DND-41 (cell line): Measurements from ENCODE around the gene DNAJC3.
"Not testable (repeated sequence)": the region's sequence is repeated elsewhere in the genome, so short reads cannot be mapped to it uniquely, and the experiment has no call there.

Source experiments
- ATAC-seq: fragments of 200-7000 bp; cut with Tn5 transposase; 3 replicates; pipeline ENCODE4 v1.9.1; 2021; ENCODE audit warnings: low read depth; ENCODE audit not compliant: insufficient read depth
- DNase-seq: peaks from one replicate; pipeline ENCODE4 v3.0.0-alpha.2; 2020
- H2AFZ ChIP-seq: 2 replicates; pipeline ENCODE4 v1.6.0; 2012; ENCODE audit warnings: low read depth, low read length
- H3K27ac ChIP-seq: 2 replicates; pipeline ENCODE4 v1.5.1; 2012; ENCODE audit warnings: low read length, inconsistent platforms
- H3K27me3 ChIP-seq: fragments of 200-600 bp; sonication (generic); 2 replicates; pipeline ENCODE4 v1.6.0; 2012; ENCODE audit warnings: low read length, mild to moderate bottlenecking, inconsistent platforms; ENCODE audit not compliant: insufficient read depth, poor library complexity
- H3K36me3 ChIP-seq: 2 replicates; pipeline ENCODE4 v1.5.1; 2012; ENCODE audit warnings: low read length, inconsistent platforms; ENCODE audit not compliant: insufficient read depth
- H3K4me1 ChIP-seq: 2 replicates; pipeline ENCODE4 v1.5.1; 2012; ENCODE audit warnings: mild to moderate bottlenecking, low read length; ENCODE audit not compliant: insufficient read depth
- H3K4me2 ChIP-seq: 2 replicates; pipeline ENCODE4 v1.6.0; 2012; ENCODE audit warnings: mild to moderate bottlenecking, moderate library complexity, low read length, inconsistent platforms; ENCODE audit not compliant: insufficient read depth
- H3K4me3 ChIP-seq, 2 experiments: fragments of 200-600 bp in 1 of 2; shearing (Covaris generic) in 1 of 2; 2 replicates each; pipeline ENCODE4 v1.5.1; 2012 to 2016; ENCODE audit warnings: inconsistent platforms in 2 of 2, low read length in 2 of 2, mild to moderate bottlenecking in 2 of 2, low read depth in 1 of 2, moderate library complexity in 1 of 2
- H3K79me2 ChIP-seq: 2 replicates; pipeline ENCODE4 v1.6.0; 2012; ENCODE audit warnings: low read length, inconsistent platforms; ENCODE audit not compliant: insufficient read depth
- H3K9ac ChIP-seq: 2 replicates; pipeline ENCODE4 v1.6.0; 2012; ENCODE audit warnings: low read depth, mild to moderate bottlenecking, inconsistent platforms, low read length, moderate library complexity
- H3K9me3 ChIP-seq: 2 replicates; pipeline ENCODE4 v1.5.1; 2012; ENCODE audit warnings: low read length, moderate library complexity, mild to moderate bottlenecking, inconsistent platforms; ENCODE audit not compliant: insufficient read depth, severe bottlenecking
- H4K20me1 ChIP-seq: 2 replicates; pipeline ENCODE4 v1.6.0; 2012; ENCODE audit warnings: low read length; ENCODE audit not compliant: insufficient read depth
- CTCF ChIP-seq: IDR thresholded peaks from 2 replicates; pipeline ENCODE4 v1.5.1; 2012; ENCODE audit warnings: borderline replicate concordance, low read length, moderate library complexity, mild to moderate bottlenecking; ENCODE audit not compliant: poor library complexity, severe bottlenecking; ENCODE audit errors: extremely low read depth
- EZH2 ChIP-seq: IDR thresholded peaks from 3 replicates; pipeline ENCODE4 v1.6.1; 2012; ENCODE audit warnings: borderline replicate concordance, low read depth, mild to moderate bottlenecking, moderate library complexity, low read length, inconsistent platforms; ENCODE audit not compliant: severe bottlenecking

The DNAJC3 gene

GRCh38 chr13:95710313-95710712 is 33.4 kb downstream of the DNAJC3 start:
- H3K4me2 ChIP-seq: no peak overlapping the region
- ATAC-seq (no peak), DNase-seq (no peak)
- peaks cover 31% of the 10 kb centered on the region for H3K79me2 ChIP-seq
- H3K4me1 ChIP-seq: no peaks in the 10 kb centered on the region
- TF ChIP-seq CTCF: no peak
- no peak for TF ChIP-seq EZH2
- H4K20me1 ChIP-seq: peaks cover 6% of the 10 kb centered on the region; the same call in 1 of the 2 replicates
- peaks cover 46% of the 10 kb centered on the region for H3K36me3 ChIP-seq
- H3K27ac ChIP-seq: no peak overlapping the region
- H3K9me3 ChIP-seq: peaks cover 2% of the 10 kb centered on the region
- no peak overlapping the region for H3K4me3 ChIP-seq
- no peaks in the 10 kb centered on the region for H3K27me3 ChIP-seq
- no peak overlapping the region for H2AFZ ChIP-seq
- no peak overlapping the region for H3K9ac ChIP-seq

GRCh38 chr13:95712846-95713245 is 35.9 kb downstream of the DNAJC3 start:
- H3K27ac ChIP-seq, ATAC-seq, H3K4me1 ChIP-seq, H3K9me3 ChIP-seq, H3K4me3 ChIP-seq, H3K27me3 ChIP-seq, H3K79me2 ChIP-seq, H2AFZ ChIP-seq, DNase-seq, H3K4me2 ChIP-seq, H3K9ac ChIP-seq, H4K20me1 ChIP-seq: not testable (repeated sequence)
- peaks cover 58% of the 10 kb centered on the region for H3K36me3 ChIP-seq

GRCh38 chr13:95713651-95714050 is 36.7 kb downstream of the DNAJC3 start:
- Histone ChIP-seq H3K4me3 (no peak overlapping the region), H3K9me3 (peaks cover 2% of the 10 kb centered on the region), H3K27me3 (no peaks in the 10 kb centered on the region), H3K9ac (no peak overlapping the region), H3K27ac (no peak overlapping the region), H3K36me3 (peaks cover 63% of the 10 kb centered on the region), H3K4me1 (no peaks in the 10 kb centered on the region), H3K79me2 (peaks cover under 1% of the 10 kb centered on the region; the same call in 1 of the 2 replicates), H4K20me1 (peaks cover under 1% of the 10 kb centered on the region; the same call in 1 of the 2 replicates), H3K4me2 (no peak overlapping the region), H2AFZ (no peak overlapping the region)
- ATAC-seq (no peak), DNase-seq (no peak)
- TF ChIP-seq EZH2: no peak
- no peak for TF ChIP-seq CTCF

DNA sequence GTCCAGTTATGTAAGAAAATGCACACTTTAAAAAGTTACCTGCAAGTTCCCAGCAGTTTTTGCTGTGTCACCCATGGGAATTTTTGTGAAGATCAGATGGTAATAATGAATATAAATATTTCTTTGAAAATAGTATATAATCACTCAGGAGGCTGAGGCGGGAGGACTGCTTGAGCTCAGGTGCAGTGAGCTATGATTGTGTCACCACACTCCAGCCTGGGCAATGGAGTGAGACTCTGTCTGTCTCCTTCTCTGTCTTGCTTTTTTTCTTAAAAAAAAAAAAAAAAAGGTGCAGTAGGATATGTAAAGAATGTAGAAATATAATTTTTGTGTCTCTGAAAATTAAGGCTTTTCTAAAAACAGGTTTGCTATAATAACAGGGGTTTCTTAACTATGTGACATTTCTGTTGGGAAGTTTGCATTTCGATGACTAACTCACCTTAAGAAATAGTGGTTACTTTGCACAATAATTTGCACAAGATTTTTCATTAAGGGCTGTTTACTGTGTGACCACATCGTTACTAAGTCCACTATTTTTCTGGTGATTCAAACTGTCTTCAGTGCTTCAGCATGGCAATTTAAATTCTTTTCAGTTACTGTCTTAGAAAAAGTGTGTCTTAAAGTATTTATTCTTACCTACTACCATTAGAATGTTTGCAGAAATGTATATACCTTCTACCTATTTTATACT is 37.3 kb downstream of the DNAJC3 start:
- Histone ChIP-seq H3K4me1 (no peaks in the 10 kb centered on the region), H3K4me2 (no peak overlapping the region), H3K4me3 (no peak overlapping the region), H4K20me1 (peaks cover 6% of the 10 kb centered on the region; the same call in 1 of the 2 replicates), H3K27me3 (no peaks in the 10 kb centered on the region), H3K79me2 (peaks cover 5% of the 10 kb centered on the region), H3K36me3 (peaks cover 68% of the 10 kb centered on the region), H3K9ac (no peak overlapping the region), H3K9me3 (peaks cover 2% of the 10 kb centered on the region), H2AFZ (no peak overlapping the region), H3K27ac (no peak overlapping the region)
- ATAC-seq: no peak
- no peak for DNase-seq
- TF ChIP-seq CTCF (no peak), EZH2 (no peak)
